ENCODE data around the gene SLC7A7. TPM values are rescaled to one million over a fixed set of nuclear protein-coding genes. Genes with fewer than 3 reads are reported as not detected.
"Not testable (repeated sequence)": the region's sequence is repeated elsewhere in the genome, so short reads cannot be mapped to it uniquely, and the experiment has no call there.

Gene SLC7A7
- total RNA-seq, 2 experiments from 2014 or later: 0.45 TPM; not detected in 1

- peaks cover 14% of the 10 kb centered on the region for H3K9me3 Mint-ChIP-seq
- peaks cover 8% of the 10 kb centered on the region for H3K4me1 Mint-ChIP-seq (ENCODE audit: low read depth)
- intact Hi-C loops (cut with micrococcal nuclease): no loop called here
- H3K4me3 Mint-ChIP-seq: no peak overlapping the region
- POLR2A ChIA-PET: interaction anchor here (1.0 kb wide), 1 partner anchor 63 kb away, joined by 3 read pairs; no protein-coding TSS in a partner anchor
- H3K27me3 Mint-ChIP-seq: no peaks in the 10 kb centered on the region
- no peak overlapping the region for H3K27ac Mint-ChIP-seq
- no peak for DNase-seq
- TF ChIP-seq CTCF (IDR thresholded peaks at IDR 0.05): no peak
- peaks cover 39% of the 10 kb centered on the region for H3K36me3 Mint-ChIP-seq (ENCODE audit: low read depth)
- no peak for ATAC-seq
- CTCF ChIA-PET: interaction anchor here (1.6 kb wide), 1 partner anchor 45 kb away, joined by 4 read pairs; no protein-coding TSS in a partner anchor
Measured at GRCh38 chr14:22761734-22762133, 53.5 kb downstream of the SLC7A7 start.

DNA sequence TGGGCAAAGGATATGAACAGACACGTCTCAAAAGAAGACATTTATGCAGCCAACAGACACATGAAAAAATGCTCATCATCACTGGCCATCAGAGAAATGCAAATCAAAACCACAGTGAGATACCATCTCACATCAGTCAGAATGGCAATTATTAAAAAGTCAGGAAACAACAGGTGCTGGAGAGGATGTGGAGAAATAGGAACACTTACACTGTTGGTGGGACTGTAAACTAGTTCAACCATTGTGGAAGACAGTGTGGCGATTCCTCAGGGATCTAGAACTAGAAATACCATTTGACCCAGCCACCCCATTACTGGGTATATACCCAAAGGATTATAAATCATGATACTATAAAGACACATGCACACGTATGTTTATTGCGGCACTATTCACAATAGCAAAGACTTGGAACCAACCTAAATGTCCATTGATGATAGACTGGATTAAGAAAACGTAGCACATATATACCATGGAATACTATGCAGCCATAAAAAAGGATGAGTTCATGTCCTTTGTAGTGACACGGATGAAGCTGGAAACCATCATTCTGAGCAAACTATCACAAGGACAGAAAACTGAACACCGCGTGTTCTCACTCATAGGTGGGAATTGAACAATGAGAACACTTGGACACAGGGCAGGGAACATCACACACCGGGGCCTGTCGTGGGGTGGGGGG, 57.1 kb downstream of the SLC7A7 start:
- Mint-ChIP-seq H3K36me3 (ENCODE audit: low read depth) (peaks cover 28% of the 10 kb centered on the region), H3K9me3 (peaks cover 14% of the 10 kb centered on the region)
- ATAC-seq; H3K4me3 Mint-ChIP-seq; intact Hi-C loops (cut with micrococcal nuclease); POLR2A ChIA-PET; H3K27me3 Mint-ChIP-seq; DNase-seq; H3K27ac Mint-ChIP-seq; CTCF ChIA-PET; H3K4me1 Mint-ChIP-seq (ENCODE audit: low read depth): not testable (repeated sequence)

GRCh38 chr14:22753586-22753985, 61.6 kb downstream of the SLC7A7 start:
- Mint-ChIP-seq H3K27me3 (peaks cover 12% of the 10 kb centered on the region), H3K4me1 (ENCODE audit: low read depth) (peaks cover 5% of the 10 kb centered on the region), H3K4me3 (no peak overlapping the region), H3K9me3 (no peaks in the 10 kb centered on the region), H3K27ac (no peak overlapping the region), H3K36me3 (ENCODE audit: low read depth) (peaks cover 4% of the 10 kb centered on the region)
- no peak for ATAC-seq
- intact Hi-C loops (cut with micrococcal nuclease): no loop called here
- ChIA-PET CTCF (no interaction called here), POLR2A (no interaction called here)
- no peak for DNase-seq
- TF ChIP-seq CTCF (IDR thresholded peaks at IDR 0.05): no peak

DNA sequence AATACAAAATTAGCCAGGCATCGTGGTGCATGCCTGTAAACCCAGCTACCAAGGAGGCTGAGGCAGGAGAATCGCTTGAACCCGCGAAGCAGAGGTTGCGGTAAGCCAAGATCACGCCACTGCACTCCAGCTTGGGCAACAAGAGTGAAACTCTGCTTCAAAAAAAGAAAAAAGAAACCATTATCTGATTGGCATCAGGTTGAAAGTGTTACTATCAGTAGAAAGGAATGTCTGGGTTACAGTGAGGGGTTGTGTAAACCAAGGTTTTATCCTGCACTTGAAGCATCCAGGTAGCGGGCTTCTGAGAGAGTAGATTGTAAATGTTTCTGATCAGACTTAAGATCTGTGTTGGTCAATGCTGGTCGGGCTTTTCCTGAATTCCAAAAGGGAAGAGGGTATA, 62.8 kb downstream of the SLC7A7 start:
- no peak for ATAC-seq
- Mint-ChIP-seq H3K27ac (no peak overlapping the region), H3K4me1 (ENCODE audit: low read depth) (peaks cover 6% of the 10 kb centered on the region), H3K9me3 (no peaks in the 10 kb centered on the region), H3K27me3 (peaks cover 17% of the 10 kb centered on the region), H3K36me3 (ENCODE audit: low read depth) (no peaks in the 10 kb centered on the region), H3K4me3 (no peak overlapping the region)
- POLR2A ChIA-PET: no interaction called here
- CTCF ChIA-PET: interaction anchor here (1.1 kb wide), 1 partner anchor 182 kb away, joined by 3 read pairs; no protein-coding TSS in a partner anchor
- no peak for TF ChIP-seq CTCF (IDR thresholded peaks at IDR 0.05)
- intact Hi-C loops (cut with micrococcal nuclease): no loop called here
- no peak for DNase-seq

- CTCF ChIA-PET: interaction anchor here (1.0 to 1.9 kb wide), 2 partner anchors 16 to 74 kb away, joined by 3 to 9 read pairs; no protein-coding TSS in a partner anchor
- Mint-ChIP-seq H3K4me3 (no peak overlapping the region), H3K27me3 (peaks cover 17% of the 10 kb centered on the region), H3K4me1 (ENCODE audit: low read depth) (peaks cover 6% of the 10 kb centered on the region), H3K36me3 (ENCODE audit: low read depth) (no peaks in the 10 kb centered on the region), H3K27ac (no peak overlapping the region), H3K9me3 (no peaks in the 10 kb centered on the region)
- DNase-seq (no peak), ATAC-seq (no peak)
- POLR2A ChIA-PET: interaction anchor here (1.6 kb wide), 1 partner anchor 18 kb away, joined by 4 read pairs; the partner anchor contains the start of gene OXA1L
- intact Hi-C loops (cut with micrococcal nuclease): no loop called here
- TF ChIP-seq CTCF (IDR thresholded peaks at IDR 0.05): no peak
Measured at GRCh38 chr14:22748631-22749068, 66.6 kb downstream of the SLC7A7 start.

Measured in activated CD8-positive, alpha-beta T cell treated with anti-CD3 and anti-CD28 coated beads for 36 hours (primary cell).